ENCODE measurements around the gene ST8SIA2.
A peak's percentile ranks its signal among the peaks of the same experiment; 100 is the strongest.
"Not testable (repeated sequence)": the region's sequence is repeated elsewhere in the genome, so short reads cannot be mapped to it uniquely, and the experiment has no call there.

ST8SIA2 gene

DNA sequence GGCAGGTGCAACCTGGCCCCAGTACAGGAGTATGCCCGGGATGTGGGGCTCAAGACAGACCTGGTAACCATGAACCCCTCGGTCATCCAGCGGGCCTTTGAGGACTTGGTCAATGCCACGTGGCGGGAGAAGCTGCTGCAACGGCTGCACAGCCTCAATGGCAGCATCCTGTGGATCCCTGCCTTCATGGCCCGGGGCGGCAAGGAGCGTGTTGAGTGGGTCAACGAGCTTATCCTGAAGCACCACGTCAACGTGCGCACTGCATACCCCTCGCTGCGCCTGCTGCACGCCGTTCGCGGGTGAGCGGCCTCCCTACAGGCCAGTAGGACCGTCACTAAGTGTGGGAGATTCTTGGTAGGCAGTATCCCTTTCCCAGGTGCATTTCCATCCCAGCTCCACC is 51.0 kb downstream of the ST8SIA2 start:
- DNase-seq: no peak

- DNase-seq: no peak
Observed at GRCh38 chr15:92448370-92448769, 54.7 kb downstream of the ST8SIA2 start.

DNA sequence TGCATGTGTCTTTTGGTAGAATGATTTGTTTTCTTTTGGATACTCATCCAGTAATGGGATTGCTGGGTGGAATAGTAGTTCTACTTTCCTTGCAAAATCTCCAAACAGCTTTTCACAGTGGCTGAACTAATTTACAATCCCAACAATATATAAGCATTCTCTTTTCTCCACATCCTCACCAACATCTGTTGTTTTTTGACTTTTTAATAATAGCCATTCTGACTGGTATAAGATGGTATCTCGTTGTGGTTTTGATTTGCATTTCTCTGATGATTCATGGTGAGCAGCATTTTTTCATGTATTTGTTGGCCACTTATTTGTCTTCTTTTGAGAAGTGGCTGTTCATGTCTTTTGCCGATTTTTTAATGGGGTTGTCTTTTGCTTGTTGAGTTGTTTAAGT is 55.8 kb downstream of the ST8SIA2 start:
- DNase-seq: no peak

DNA sequence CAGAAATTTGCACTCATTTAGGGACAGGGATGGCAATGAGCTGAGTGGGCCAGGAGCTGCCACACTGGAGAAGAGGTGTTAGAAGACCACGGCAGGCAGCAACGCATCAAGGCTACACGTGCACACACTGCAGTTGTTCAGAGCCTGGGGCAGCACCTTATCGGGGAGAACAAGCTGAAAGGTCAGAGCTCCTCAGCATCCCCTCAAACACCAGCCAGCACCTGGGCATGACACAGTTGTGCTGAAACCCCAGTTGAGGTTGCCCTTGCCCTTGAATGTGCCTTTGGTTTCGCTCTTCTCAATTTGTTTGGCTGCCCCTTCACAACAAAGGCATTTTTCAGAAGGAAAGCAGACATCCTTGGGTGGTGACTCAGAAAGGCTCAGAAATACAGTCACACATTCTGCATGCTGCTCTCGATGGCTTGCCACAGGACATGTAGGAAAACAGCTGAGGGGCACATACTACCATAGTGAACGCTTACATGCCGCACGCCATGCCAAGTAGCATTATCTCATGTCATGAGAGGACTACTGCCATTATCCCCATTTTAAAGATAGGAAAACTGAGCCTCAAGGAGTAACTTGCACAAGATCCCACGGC is 57.6 kb downstream of the ST8SIA2 start:
- no peak for DNase-seq

DNA sequence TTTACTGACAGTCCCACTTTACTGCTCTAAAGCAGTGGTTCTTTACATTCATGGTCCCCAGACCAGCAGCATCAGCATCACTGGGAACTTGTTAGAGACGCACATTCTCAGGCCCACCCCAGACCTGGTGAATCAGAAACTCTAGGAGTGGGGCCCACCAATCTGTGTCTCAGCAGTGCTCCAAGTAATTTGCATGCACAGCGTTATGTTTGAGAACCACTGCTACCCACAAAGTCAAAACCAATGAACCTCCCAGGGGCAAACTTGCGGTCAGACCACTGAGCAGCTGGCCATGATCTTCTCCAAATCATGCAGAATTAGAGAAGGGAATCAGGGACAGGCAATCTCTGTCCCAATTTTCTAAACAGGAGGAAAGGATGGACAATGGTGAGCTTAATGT is 58.5 kb downstream of the ST8SIA2 start:
- no peak for DNase-seq

DNA sequence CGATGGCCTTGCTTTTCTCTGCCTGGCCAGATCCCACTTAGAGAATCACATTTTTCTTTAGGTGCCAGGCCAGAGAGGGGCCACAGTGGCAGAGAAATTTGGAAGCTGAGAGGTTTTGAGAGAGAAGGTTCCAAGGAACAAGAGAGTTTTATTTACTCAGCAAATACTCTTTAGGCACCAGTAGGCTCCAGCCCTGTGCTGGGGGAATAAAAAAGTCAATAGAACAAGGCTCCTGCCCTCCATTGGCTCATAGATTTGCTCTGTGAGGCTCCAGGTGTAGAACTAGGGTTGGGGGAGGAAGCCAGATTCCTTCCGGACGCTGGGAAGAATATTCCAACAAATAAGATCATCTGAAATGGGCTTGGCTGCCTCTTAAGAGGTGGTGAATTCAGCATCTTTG is 59.9 kb downstream of the ST8SIA2 start:
- DNase-seq: no peak

- DNase-seq: no peak
Observed at GRCh38 chr15:92454555-92455105, 60.9 kb downstream of the ST8SIA2 start.

DNA sequence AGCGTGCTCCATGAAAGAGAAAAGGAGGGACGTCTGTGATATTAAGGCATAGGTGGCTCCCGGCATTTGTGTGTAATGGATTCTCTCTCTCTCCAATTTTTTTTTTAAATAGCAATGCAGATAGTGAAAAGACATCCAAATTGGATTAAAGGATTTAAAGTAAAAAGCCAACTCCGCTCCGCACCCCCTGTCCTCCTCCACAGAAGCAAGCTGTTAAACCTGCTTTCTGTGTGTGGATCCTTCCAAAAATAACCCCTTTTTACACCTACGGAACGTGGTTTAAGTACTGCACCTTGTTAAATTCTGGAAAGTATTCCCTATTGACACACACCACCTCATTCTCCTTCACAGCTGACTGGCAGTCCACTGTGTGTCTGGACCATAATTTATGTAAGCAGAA is 61.6 kb downstream of the ST8SIA2 start:
- no peak for DNase-seq

DNA sequence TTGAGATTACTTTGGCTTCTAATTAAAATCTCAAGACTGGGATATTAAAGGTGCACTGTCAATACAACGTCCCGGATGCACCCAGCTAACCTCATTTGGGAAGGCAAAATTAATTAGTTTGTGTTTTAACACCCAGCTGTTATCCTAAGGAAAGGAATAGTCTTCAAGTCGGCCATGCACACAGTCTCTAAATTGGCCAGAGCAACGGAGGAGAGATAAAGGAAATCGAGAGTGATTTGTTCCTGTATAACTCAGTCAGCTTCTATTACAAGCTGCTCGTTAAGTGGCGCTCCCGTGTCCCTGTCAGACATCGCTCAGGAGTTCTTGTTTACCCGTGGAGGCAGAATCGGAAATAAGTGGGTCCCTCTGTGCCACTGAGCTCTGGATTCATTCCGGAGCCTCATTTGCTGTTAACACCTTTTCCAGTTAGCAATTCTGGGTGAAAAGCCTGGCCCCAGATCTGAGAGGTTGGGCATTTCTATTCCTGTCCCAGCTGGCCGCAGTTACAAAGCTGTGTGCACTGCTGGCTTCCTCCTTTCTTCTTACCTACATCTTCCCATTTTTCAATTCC is 63.9 kb downstream of the ST8SIA2 start:
- no peak for DNase-seq

DNA sequence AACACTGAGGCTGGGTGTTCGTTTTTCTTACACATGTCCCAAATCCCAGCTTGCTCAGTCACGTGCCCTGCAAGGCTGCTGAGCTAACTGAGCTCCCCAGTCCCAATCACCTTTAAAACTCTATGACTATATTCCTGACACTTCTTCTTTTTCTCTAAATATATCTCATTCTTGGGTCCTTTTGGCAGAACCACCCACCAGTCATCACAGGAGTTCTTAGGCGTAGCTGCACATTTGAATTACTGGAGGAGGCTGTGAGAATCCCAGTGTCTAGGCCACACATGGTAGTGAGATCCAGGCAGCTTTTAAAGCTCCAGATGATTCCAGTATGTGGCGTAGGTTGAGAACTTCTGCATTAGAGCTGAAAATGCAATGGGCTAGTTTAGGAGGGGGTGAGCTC is 66.3 kb downstream of the ST8SIA2 start:
- no peak for DNase-seq

- DNase-seq: no peak
Observed at GRCh38 chr15:92462424-92463125, 68.9 kb downstream of the ST8SIA2 start.

DNA sequence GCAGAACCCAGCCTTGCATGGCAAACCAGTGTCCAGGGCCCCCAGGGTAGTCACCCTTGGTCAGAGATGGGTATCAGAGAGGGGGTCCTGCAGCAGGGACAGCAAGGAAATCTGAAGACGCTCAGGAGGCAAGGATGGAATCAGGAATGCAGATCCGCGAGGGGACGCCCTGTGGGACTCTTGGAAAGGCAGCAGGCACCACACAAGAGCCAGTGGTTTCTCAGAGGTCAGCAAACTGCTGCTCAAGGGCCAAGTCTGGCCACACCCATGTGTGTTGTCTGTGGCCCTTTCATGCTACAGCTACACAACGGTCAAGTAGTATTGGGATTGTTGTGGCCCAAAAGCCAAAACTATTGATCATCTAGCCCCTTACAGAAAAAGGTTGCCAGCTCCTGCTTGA is 69.7 kb downstream of the ST8SIA2 start:
- no peak for DNase-seq

GRCh38 chr15:92463826-92464225 is 70.1 kb downstream of the ST8SIA2 start:
- no peak for DNase-seq

DNA sequence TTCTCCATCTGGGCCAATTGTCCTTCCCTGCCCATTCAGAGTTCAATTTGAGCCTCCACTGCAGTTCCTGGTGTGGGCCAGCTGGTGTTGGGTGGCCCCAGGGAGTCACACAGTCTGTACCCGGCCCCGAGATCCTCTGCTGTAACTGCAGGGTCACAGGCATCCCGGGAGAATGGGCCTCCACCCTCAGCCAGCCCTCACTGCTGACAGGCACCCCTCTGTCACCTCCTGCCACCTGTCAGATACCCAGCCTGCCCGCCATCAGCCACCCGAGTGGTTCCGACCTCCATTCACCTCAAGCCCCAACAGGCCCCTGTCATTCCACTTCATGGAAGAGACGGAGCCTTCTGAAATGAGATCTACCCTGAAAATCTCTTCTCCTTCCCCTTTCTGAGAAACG is 73.2 kb downstream of the ST8SIA2 start:
- no peak for DNase-seq

DNA sequence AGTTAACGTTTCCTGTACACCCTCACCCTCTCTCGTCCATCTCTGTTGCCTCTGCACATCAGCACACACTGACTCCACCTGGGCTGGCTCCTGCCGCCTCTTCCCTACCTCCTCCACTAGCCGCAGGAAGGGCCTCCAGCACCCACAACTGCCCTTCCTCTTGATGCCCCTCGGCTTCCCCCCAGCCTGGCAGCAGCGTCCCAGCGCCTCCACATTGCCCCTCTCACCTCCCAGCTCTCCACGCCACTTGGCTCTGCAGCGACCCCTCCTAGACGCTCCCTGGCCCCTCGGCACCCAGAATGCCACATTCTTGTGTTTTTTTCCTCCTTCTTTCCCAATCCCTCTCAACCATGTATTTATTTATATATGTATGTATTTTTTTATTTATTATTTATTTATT is 73.6 kb downstream of the ST8SIA2 start:
- no peak for DNase-seq

DNA sequence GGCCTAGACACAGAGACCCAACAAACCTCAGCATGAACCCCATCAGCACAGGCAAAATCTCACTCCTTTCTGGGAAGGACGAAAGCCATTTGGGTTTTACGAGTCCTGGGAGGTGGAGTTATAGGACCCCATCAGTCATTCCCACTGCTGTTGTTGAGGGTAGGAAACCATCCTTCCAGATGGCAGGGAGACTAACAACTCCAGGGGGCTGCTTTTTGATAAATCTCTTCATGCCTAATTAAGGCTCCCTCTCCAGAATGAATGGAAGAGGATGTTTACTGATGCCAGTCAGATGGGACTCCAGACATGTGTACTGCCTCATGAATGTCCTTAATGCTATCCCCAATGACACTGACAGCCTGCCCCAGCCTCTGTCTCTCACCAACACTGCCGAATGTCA is 75.3 kb downstream of the ST8SIA2 start:
- no peak for DNase-seq

- no peak for DNase-seq
Observed at GRCh38 chr15:92471288-92471687, 77.6 kb downstream of the ST8SIA2 start.

DNA sequence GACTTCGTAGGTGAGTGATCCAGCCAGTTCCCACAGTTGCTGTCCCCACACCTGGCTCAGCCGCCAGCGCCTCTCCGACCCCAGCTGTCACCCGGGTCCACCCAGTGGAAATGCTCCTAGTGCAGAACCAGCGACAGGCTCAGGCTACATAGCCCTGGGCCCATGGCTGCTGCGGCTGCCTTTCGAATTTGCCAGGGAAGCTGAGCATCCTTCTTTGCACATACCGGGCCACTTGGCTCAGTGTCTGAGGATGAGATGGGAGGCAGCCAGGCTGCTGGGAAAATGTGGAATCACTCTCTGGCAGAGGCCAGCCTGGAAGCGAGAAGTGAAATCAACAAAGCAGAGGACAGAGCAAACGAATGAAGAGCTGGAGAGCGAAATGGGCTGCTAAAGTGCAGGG is 80.1 kb downstream of the ST8SIA2 start:
- peak; percentile 72 for DNase-seq

DNA sequence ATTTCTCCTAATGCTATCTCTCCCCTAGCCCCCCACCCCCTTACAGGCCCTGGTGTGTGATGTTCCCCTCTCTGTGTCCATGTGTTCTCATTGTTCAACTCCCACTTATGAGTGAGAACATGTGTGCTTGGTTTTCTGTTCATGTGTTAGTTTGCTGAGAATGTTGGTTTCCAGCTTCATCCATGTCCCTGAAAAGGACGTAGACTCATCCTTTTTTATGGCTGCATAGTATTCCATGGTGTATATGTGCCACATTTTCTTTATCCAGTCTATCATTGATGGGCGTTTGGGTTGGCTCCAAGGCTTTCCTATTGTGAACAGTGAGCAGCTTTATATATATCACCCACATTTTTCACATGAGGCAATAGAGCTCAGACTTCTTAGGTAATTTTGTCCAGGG is 86.0 kb downstream of the ST8SIA2 start:
- DNase-seq: not testable (repeated sequence)

GRCh38 chr15:92480361-92480760 is 86.7 kb downstream of the ST8SIA2 start:
- DNase-seq: no peak

- no peak for DNase-seq
Observed at GRCh38 chr15:92485441-92485840, 91.8 kb downstream of the ST8SIA2 start.

DNA sequence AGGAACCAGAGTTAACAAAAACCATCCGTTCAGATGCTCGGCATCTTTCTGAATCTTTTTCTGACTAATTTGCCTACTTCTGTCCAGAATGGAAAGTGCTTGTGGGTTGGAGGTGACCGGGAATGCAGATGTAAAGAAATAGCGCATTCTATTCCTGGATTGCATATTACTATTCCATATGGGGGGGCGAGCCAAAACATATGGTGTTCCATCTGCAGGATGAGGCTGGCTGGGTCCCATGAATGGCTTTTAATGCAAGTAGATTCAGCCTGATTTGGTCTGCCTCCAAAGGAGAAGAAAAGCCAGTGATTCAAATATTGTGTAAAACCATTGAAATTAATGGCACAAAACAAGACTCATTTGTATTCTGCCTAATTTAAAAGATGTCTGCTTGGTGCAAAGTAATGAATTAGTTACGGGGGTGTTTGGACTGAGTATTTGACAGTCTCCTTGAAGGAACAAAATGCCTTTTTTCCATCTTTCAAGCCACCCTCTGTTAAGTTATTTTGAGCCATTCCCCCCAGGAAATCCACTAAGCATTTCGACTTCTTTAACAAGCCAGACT is 99.0 kb downstream of the ST8SIA2 start:
- peak; percentile 82 for DNase-seq

GRCh38 chr15:92494806-92495336 is 101.2 kb downstream of the ST8SIA2 start:
- DNase-seq: peak; percentile 32

DNA sequence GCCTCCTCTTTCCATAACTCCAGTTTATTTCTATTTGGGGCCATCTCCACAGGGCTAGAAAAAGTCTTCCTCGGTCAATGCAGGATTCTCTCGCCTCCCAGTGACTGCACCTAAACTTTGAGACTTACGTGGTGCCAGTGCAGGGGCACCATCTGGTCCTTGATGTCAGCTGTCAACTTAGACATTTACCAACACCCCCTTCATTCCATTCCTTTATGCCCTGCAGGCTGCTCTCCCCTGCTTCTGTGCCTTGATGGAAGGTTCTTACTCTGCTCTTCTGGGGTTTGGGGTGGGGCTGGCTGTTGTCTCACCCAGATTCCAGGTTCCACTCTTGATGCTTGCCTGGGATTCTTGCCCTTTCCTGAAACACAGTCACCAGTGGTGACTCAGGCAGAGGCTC is 101.8 kb downstream of the ST8SIA2 start:
- no peak for DNase-seq
